NCI-H146 treated with DMSO at 0.1 percent for 48 hours (cell line): Measurements from ENCODE around the gene EMILIN3.
"Not testable (repeated sequence)": the region's sequence is repeated elsewhere in the genome, so short reads cannot be mapped to it uniquely, and the experiment has no call there.

Source experiments
- DNase-seq: peaks from one replicate; lab custom pipeline; 2025; ENCODE audit not compliant: unreplicated experiment; lab: John Stamatoyannopoulos, UW

EMILIN3 gene

GRCh38 chr20:41320976-41321375, 45.6 kb downstream of the EMILIN3 start:
- no peak for DNase-seq

- no peak for DNase-seq
These were observed 46.2 kb downstream of the EMILIN3 start for GRCh38 chr20:41320441-41320840.

- peak; percentile 27 for DNase-seq
These were observed 48.4 kb downstream of the EMILIN3 start for GRCh38 chr20:41318271-41318649.

DNA sequence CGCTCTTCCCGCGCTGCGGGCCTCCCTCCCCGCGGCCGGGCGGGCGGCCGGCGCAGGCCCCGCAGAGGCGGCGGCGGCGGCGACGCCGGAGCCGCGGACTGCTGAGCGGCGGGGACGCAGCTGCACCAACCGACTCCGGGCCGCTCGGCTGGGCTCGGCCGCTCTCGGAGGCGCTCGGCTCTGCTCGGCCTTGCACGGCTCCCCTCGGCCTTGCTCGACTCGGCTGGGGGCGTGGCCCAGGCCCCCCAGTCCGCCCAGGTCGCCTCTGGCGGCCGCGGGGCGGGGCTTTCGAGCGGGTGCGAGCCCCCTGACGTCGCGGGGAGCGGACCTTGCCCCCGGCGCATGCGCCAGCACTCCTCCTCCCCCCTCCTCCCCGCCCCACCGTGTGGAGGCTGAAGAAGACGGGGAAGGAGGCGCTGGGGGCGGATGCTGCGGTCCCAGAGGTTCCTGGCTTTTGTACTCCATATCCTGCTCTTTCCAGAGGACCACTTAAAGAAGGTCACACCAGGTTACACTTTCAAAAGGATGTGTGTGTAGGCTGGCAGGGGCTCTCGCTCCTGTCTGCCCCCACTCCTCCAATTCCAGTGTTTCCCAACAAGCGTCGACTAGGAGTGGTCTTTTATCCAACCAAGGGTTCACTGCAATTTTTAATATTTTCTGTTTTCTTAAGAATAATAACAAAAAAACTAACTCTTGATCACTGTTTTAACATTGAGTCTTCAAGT, 48.9 kb downstream of the EMILIN3 start, which contains the start of gene ZHX3:
ZHX3 (minus strand) TSS at position 186 of the 725 bp plus-strand sequence. CDS start 112,815 bp downstream, outside the sequence.
- peak; percentile 92 for DNase-seq

GRCh38 chr20:41316602-41317545, 49.7 kb downstream of the EMILIN3 start:
- DNase-seq = peak; percentile 54

DNA sequence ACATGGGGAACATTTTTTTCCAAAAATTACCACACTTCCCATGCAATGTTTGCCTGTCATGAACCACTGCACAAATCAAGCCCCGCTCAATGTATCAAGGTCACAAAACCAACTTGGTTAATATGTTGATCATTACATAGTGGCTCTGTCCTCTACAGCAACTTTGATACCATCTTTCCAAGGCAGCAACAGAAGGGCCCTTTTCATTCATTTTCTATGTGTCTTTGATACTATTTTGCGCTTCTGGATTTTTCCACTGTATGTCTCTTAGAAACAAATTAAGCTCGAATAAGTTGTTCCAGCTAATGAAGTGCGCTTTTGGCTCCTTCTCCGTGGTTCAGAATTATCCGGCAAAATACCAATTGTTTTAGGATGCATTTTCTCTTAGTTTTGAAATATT, 50.6 kb downstream of the EMILIN3 start:
- DNase-seq = no peak

DNA sequence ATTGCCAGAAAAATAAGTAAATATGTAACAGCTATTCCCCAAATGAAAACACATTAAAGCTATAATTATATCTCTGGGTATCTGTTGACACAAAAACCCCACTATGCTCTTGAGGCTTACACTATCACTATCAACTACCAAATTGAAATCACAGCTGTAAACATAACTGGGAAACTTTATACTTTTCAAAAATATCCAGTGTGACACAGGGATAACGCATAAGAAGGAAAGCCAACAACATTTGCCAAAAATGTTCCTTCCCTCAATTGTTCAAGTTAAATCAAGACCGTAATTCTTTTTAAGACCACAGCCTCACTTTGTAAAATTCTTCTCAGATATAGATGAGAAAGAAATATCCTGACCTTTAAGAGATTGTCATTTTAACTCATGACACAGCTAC, 52.2 kb downstream of the EMILIN3 start:
- DNase-seq = no peak

GRCh38 chr20:41312009-41312408, 54.6 kb downstream of the EMILIN3 start:
- not testable (repeated sequence) for DNase-seq
